Measurements from ENCODE around the gene LYVE1.
A peak's percentile ranks its signal among the peaks of the same experiment; 100 is the strongest.

The LYVE1 gene

GRCh38 chr11:10526974-10527918 is 41.2 kb downstream of the LYVE1 start:
- no peaks in the 10 kb centered on the region for H3K79me2 ChIP-seq (ENCODE audit: insufficient read depth, low read depth)
- no peak overlapping the region for H3K4me3 ChIP-seq (IDR thresholded peaks at IDR 0.05; ENCODE audit: insufficient read depth, low read depth, low read length)
- H3K4me1 ChIP-seq (ENCODE audit: low read depth, poor library complexity, severe bottlenecking) = peaks cover 17% of the 10 kb centered on the region
- TF ChIP-seq CTCF (conservative IDR thresholded peaks at IDR 0.05; ENCODE audit: low read depth, low read length) = no peak
- no peak overlapping the region for H3K9ac ChIP-seq
- H3K27me3 ChIP-seq (ENCODE audit: insufficient read depth, low read depth) = no peaks in the 10 kb centered on the region
- H3K4me2 ChIP-seq = no peak overlapping the region
- H3K36me3 ChIP-seq (ENCODE audit: insufficient read depth) = no peaks in the 10 kb centered on the region
- H3K27ac ChIP-seq = no peak overlapping the region
- H2AFZ ChIP-seq (ENCODE audit: low read depth) = no peak overlapping the region
- no peaks in the 10 kb centered on the region for H4K20me1 ChIP-seq (ENCODE audit: insufficient read depth)

- no peak overlapping the region for H3K4me2 ChIP-seq
- no peaks in the 10 kb centered on the region for H3K79me2 ChIP-seq (ENCODE audit: insufficient read depth, low read depth)
- peaks cover 27% of the 10 kb centered on the region for H3K4me1 ChIP-seq (ENCODE audit: low read depth, poor library complexity, severe bottlenecking)
- TF ChIP-seq CTCF (conservative IDR thresholded peaks at IDR 0.05; ENCODE audit: low read depth, low read length) = no peak
- H3K36me3 ChIP-seq (ENCODE audit: insufficient read depth) = no peaks in the 10 kb centered on the region
- H2AFZ ChIP-seq (ENCODE audit: low read depth) = no peak overlapping the region
- H4K20me1 ChIP-seq (ENCODE audit: insufficient read depth) = no peaks in the 10 kb centered on the region
- H3K9ac ChIP-seq = no peak overlapping the region
- H3K27me3 ChIP-seq (ENCODE audit: insufficient read depth, low read depth) = no peaks in the 10 kb centered on the region
- no peak overlapping the region for H3K4me3 ChIP-seq (IDR thresholded peaks at IDR 0.05; ENCODE audit: insufficient read depth, low read depth, low read length)
- no peak overlapping the region for H3K27ac ChIP-seq
Observed at GRCh38 chr11:10524471-10524870, 44.0 kb downstream of the LYVE1 start.

- peaks cover 27% of the 10 kb centered on the region for H3K4me1 ChIP-seq (ENCODE audit: low read depth, poor library complexity, severe bottlenecking)
- peak overlapping the region; percentile 40 for H3K4me2 ChIP-seq
- no peaks in the 10 kb centered on the region for H3K36me3 ChIP-seq (ENCODE audit: insufficient read depth)
- H3K27ac ChIP-seq = peak overlapping the region; percentile 46; the same call in 1 of the 2 replicates
- no peak overlapping the region for H2AFZ ChIP-seq (ENCODE audit: low read depth)
- TF ChIP-seq CTCF (conservative IDR thresholded peaks at IDR 0.05; ENCODE audit: low read depth, low read length) = no peak
- H3K4me3 ChIP-seq (IDR thresholded peaks at IDR 0.05; ENCODE audit: insufficient read depth, low read depth, low read length) = no peak overlapping the region
- H3K9ac ChIP-seq = no peak overlapping the region
- no peaks in the 10 kb centered on the region for H4K20me1 ChIP-seq (ENCODE audit: insufficient read depth)
- H3K79me2 ChIP-seq (ENCODE audit: insufficient read depth, low read depth) = no peaks in the 10 kb centered on the region
- no peaks in the 10 kb centered on the region for H3K27me3 ChIP-seq (ENCODE audit: insufficient read depth, low read depth)
Observed at GRCh38 chr11:10522921-10523320, 45.5 kb downstream of the LYVE1 start.

GRCh38 chr11:10522276-10522675 is 46.2 kb downstream of the LYVE1 start:
- peaks cover 27% of the 10 kb centered on the region for H3K4me1 ChIP-seq (ENCODE audit: low read depth, poor library complexity, severe bottlenecking)
- no peaks in the 10 kb centered on the region for H4K20me1 ChIP-seq (ENCODE audit: insufficient read depth)
- no peak overlapping the region for H2AFZ ChIP-seq (ENCODE audit: low read depth)
- no peak overlapping the region for H3K4me3 ChIP-seq (IDR thresholded peaks at IDR 0.05; ENCODE audit: insufficient read depth, low read depth, low read length)
- peak overlapping the region; percentile 46; the same call in 1 of the 2 replicates for H3K27ac ChIP-seq
- no peaks in the 10 kb centered on the region for H3K36me3 ChIP-seq (ENCODE audit: insufficient read depth)
- no peaks in the 10 kb centered on the region for H3K27me3 ChIP-seq (ENCODE audit: insufficient read depth, low read depth)
- peak overlapping the region; percentile 40; the same call in 1 of the 2 replicates for H3K4me2 ChIP-seq
- TF ChIP-seq CTCF (conservative IDR thresholded peaks at IDR 0.05; ENCODE audit: low read depth, low read length) = no peak
- H3K9ac ChIP-seq = no peak overlapping the region
- no peaks in the 10 kb centered on the region for H3K79me2 ChIP-seq (ENCODE audit: insufficient read depth, low read depth)

Data from KMS-11 (cell line).